SU-DHL-6 (cell line): ENCODE results near the gene TMCO4.

Experiments used
- H2AFZ ChIP-seq: fragments of 200-600 bp; sonication (generic); 2 replicates; pipeline ENCODE4 v1.6.1; 2014; ENCODE audit warnings: low read depth, mild to moderate bottlenecking, moderate library complexity, mixed read lengths, antibody characterized with exemption, low read length; ENCODE audit not compliant: severe bottlenecking
- H3F3A ChIP-seq: fragments of 200-600 bp; shearing (Covaris generic); 2 replicates; pipeline ENCODE4 v1.6.0; 2016; ENCODE audit warnings: antibody characterized with exemption, mild to moderate bottlenecking; ENCODE audit not compliant: insufficient read depth
- H3K27ac ChIP-seq: fragments of 200-600 bp; sonication (generic); 2 replicates; pipeline ENCODE4 v1.5.1; 2016; ENCODE audit warnings: low read depth, mild to moderate bottlenecking, low read length, moderate library complexity, mixed read lengths
- H3K27me3 ChIP-seq: fragments of 200-600 bp; sonication (generic), shearing (Covaris generic); 2 replicates; pipeline ENCODE4 v1.6.0; 2014; ENCODE audit warnings: mild to moderate bottlenecking, low read length
- H3K36me3 ChIP-seq: fragments of 200-600 bp; sonication (generic); 2 replicates; pipeline ENCODE4 v1.6.1; 2014; ENCODE audit warnings: mild to moderate bottlenecking, low read length, mixed read lengths
- H3K4me2 ChIP-seq: fragments of 300-600, 200-600 bp; shearing (Covaris generic), sonication (generic); 2 replicates; pipeline ENCODE4 v1.6.0; 2014; ENCODE audit warnings: low read length, low read depth, mild to moderate bottlenecking; ENCODE audit not compliant: poor library complexity, severe bottlenecking
- H3K4me3 ChIP-seq: fragments of 200-600 bp; sonication (generic); 2 replicates; pipeline ENCODE4 v1.5.1; 2014; ENCODE audit warnings: antibody characterized with exemption, low read length, mild to moderate bottlenecking, mixed read lengths; ENCODE audit not compliant: insufficient read depth, poor library complexity, severe bottlenecking
- H3K79me2 ChIP-seq: fragments of 200-600 bp; sonication (generic); 2 replicates; pipeline ENCODE4 v1.6.1; 2014; ENCODE audit warnings: mild to moderate bottlenecking, low read length, moderate library complexity; ENCODE audit not compliant: insufficient read depth
- H3K9ac ChIP-seq: fragments of 200-600 bp; sonication (generic); 2 replicates; pipeline ENCODE4 v1.7.0; 2014; ENCODE audit warnings: mild to moderate bottlenecking, low read length
- H3K9me2 ChIP-seq: fragments of 200-600 bp; sonication (generic); replicated peaks from 2 replicates; pipeline ENCODE4 v1.6.1; 2014; ENCODE audit warnings: low read length; ENCODE audit not compliant: insufficient read depth
- H3K9me3 ChIP-seq: fragments of 200-600 bp; sonication (generic); 2 replicates; pipeline ENCODE4 v1.6.1; 2014; ENCODE audit warnings: low read length, mixed read lengths; ENCODE audit not compliant: insufficient read depth
- H4K20me1 ChIP-seq: fragments of 200-600 bp; sonication (generic); 2 replicates; pipeline ENCODE4 v1.6.1; 2014; ENCODE audit warnings: low read depth, mild to moderate bottlenecking, antibody characterized with exemption, low read length, moderate library complexity, mixed read lengths
- EZH2phosphoT487 ChIP-seq: fragments of 200-600 bp; sonication (generic), shearing (Covaris generic); conservative IDR thresholded peaks from 2 replicates; pipeline ENCODE4 v1.6.1; 2018; ENCODE audit warnings: mild to moderate bottlenecking, antibody characterized with exemption, low read length, moderate library complexity, mixed read lengths
- TF ChIP-seq, protein P1 (sequence below): fragments of 200-600 bp; sonication (generic); IDR thresholded peaks from one replicate; pipeline ENCODE4 v1.5.1; 2017; ENCODE audit warnings: antibody characterized with exemption, mild to moderate bottlenecking, low read length, moderate library complexity; ENCODE audit not compliant: insufficient read depth, poor library complexity, severe bottlenecking

The TMCO4 gene

DNA sequence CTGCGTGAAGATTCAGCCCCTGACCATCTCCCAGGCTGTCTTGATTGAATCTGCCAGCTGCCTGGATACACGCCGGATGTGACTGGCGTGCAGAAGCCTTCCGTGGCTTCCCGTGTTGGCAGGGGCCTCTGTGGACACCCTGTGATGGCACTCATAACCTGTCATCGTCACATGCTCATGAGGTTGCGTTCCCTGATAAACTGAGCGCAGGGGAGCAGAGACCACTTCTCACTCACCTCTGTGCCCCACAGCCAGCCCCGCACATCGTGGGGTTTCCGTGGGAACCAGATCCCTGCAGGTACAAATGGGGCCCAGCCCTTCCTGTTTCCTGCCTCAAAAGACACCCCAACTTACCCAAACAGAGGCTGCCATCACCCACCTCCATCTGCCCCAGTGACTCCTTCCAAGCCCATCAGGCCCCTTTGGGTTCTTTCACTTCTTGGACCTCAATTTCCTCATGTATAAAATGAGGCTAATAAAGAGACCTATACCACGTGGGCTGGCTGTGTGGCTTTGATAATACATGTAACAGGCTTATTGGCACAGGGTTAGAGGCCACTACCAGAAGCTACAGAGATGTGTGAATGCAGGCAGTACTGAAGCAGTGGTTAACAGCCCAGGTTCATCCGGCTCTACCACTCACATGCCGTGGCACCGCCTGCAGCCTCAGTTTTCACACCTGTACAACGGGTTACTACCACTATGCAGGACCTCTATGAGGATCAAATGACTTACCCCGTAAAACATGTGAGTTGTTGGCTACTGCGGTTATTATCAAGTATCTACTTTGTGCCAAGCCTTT lies 111.5 kb downstream of the TMCO4 start:
- Histone ChIP-seq H3K9ac (no peak overlapping the region), H3K9me2 (no peaks in the 10 kb centered on the region), H3K9me3 (peaks cover 16% of the 10 kb centered on the region; the same call in 1 of the 2 replicates), H3K27ac (no peak overlapping the region), H2AFZ (no peak overlapping the region), H3F3A (no peaks in the 10 kb centered on the region), H3K36me3 (no peaks in the 10 kb centered on the region), H3K79me2 (no peaks in the 10 kb centered on the region), H4K20me1 (no peaks in the 10 kb centered on the region), H3K27me3 (no peaks in the 10 kb centered on the region), H3K4me3 (no peak overlapping the region), H3K4me2 (no peak overlapping the region)
- TF ChIP-seq, protein P1, sequence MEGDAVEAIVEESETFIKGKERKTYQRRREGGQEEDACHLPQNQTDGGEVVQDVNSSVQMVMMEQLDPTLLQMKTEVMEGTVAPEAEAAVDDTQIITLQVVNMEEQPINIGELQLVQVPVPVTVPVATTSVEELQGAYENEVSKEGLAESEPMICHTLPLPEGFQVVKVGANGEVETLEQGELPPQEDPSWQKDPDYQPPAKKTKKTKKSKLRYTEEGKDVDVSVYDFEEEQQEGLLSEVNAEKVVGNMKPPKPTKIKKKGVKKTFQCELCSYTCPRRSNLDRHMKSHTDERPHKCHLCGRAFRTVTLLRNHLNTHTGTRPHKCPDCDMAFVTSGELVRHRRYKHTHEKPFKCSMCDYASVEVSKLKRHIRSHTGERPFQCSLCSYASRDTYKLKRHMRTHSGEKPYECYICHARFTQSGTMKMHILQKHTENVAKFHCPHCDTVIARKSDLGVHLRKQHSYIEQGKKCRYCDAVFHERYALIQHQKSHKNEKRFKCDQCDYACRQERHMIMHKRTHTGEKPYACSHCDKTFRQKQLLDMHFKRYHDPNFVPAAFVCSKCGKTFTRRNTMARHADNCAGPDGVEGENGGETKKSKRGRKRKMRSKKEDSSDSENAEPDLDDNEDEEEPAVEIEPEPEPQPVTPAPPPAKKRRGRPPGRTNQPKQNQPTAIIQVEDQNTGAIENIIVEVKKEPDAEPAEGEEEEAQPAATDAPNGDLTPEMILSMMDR = no peak
- no peak for TF ChIP-seq EZH2phosphoT487

DNA sequence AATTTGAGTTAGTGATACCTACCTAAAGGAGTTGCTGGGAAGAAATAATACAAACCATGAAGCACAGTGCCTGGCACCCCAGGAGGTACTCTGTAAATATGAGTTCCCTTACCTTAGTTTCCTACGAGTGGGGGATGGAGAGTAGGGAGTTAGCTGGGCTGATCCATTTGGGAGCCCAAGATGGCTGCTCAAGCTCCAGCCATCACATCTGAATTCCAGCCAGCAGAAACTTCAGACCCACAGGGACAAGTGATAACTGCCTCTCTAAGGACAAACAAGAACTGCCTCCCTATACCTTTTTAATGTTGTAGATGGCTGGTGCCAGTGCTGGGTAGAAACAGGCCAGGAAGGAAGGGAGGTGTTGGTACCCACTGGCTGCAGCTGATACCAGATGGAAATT lies 112.3 kb downstream of the TMCO4 start:
- Histone ChIP-seq H4K20me1 (no peaks in the 10 kb centered on the region), H3K27me3 (no peaks in the 10 kb centered on the region), H3K9ac (no peak overlapping the region), H2AFZ (no peak overlapping the region), H3K4me3 (no peak overlapping the region), H3K27ac (no peak overlapping the region), H3K4me2 (no peak overlapping the region), H3F3A (no peaks in the 10 kb centered on the region), H3K9me3 (peaks cover 16% of the 10 kb centered on the region; the same call in 1 of the 2 replicates), H3K36me3 (no peaks in the 10 kb centered on the region), H3K79me2 (no peaks in the 10 kb centered on the region), H3K9me2 (no peaks in the 10 kb centered on the region)
- no peak for TF ChIP-seq EZH2phosphoT487
- TF ChIP-seq, protein P1 = no peak

DNA sequence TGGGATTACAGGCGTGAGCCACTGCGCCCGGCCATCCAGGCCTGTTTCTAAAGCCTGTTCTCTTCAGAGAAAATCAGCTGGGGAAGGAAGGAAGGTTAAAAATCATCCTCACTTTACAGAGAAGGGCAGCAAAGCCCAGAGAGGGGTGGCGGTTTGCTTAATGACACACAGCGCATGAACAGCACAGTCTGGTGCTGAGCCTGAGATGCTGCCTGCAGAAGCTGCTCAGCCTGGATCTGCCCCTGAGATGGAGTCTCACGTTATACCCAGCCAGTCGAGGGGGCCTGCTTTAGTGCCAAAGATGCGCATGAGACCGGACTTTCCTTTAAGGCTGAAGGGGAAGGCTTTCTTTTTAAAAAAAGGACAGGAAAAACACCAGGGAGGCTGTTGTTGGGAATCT lies 113.7 kb downstream of the TMCO4 start:
- no peaks in the 10 kb centered on the region for H3K36me3 ChIP-seq
- H3K4me3 ChIP-seq = no peak overlapping the region
- H3K79me2 ChIP-seq = no peaks in the 10 kb centered on the region
- H3F3A ChIP-seq = no peaks in the 10 kb centered on the region
- H3K9ac ChIP-seq = no peak overlapping the region
- no peaks in the 10 kb centered on the region for H3K27me3 ChIP-seq
- no peak overlapping the region for H3K27ac ChIP-seq
- no peaks in the 10 kb centered on the region for H3K9me2 ChIP-seq
- H3K9me3 ChIP-seq = peaks cover 16% of the 10 kb centered on the region; the same call in 1 of the 2 replicates
- H3K4me2 ChIP-seq = no peak overlapping the region
- H4K20me1 ChIP-seq = no peaks in the 10 kb centered on the region
- no peak overlapping the region for H2AFZ ChIP-seq
- no peak for TF ChIP-seq EZH2phosphoT487
- TF ChIP-seq, protein P1 = no peak
